IMR-90 (cell line): ENCODE data around the gene STXBP6. TPM values are rescaled to one million over a fixed set of nuclear protein-coding genes. Genes with fewer than 3 reads are reported as not detected.

ENCODE experiments used
- ATAC-seq: fragments of 200-7000 bp; cut with Tn5 transposase; 2 replicates; pipeline ENCODE4 v1.9.1; 2020; ENCODE audit warnings: low read depth, mild to moderate bottlenecking, moderate library complexity
- BruUV-seq: library from RNA; stranded (reverse); fragments of 400-500 nt; replicated peaks from 2 replicates; lab custom pipeline; 2021; lab: Mats Ljungman, UMichigan
- CTCF ChIA-PET: fragments of 300-600 bp; formaldehyde crosslinking; extraction: SDS; loops from one replicate; lab custom pipeline; 2021; ENCODE audit warnings: antibody characterized with exemption; lab: Yijun Ruan, JAX
- POLR2A ChIA-PET: fragments of 300-600 bp; sonication (Branson Sonifier 250); formaldehyde crosslinking; loops from one replicate; lab custom pipeline; 2022; ENCODE audit warnings: antibody characterized with exemption; ENCODE audit not compliant: unreplicated experiment; lab: Charles Lee
- DNase-seq: peaks from one replicate; pipeline ENCODE4 v3.0.0; 2013
- H2AFZ ChIP-seq: replicated peaks from 2 replicates; pipeline ENCODE3; 2013; ENCODE audit warnings: low read length, mild to moderate bottlenecking; ENCODE audit not compliant: poor library complexity
- H2AK5ac ChIP-seq: 2 replicates; pipeline ENCODE4 v1.6.1; 2013; ENCODE audit warnings: low read depth, low read length, inconsistent platforms
- H2AK9ac ChIP-seq: replicated peaks from 2 replicates; pipeline ENCODE3; 2013; ENCODE audit warnings: mild to moderate bottlenecking, low read depth, low read length, moderate library complexity; ENCODE audit not compliant: poor library complexity
- H2BK120ac ChIP-seq: 2 replicates; pipeline ENCODE4 v1.6.1; 2013; ENCODE audit warnings: low read depth, low read length, inconsistent platforms
- H2BK15ac ChIP-seq: 3 replicates; pipeline ENCODE4 v1.6.1; 2013; ENCODE audit warnings: low read depth, low read length, inconsistent platforms
- H2BK20ac ChIP-seq: 2 replicates; pipeline ENCODE4 v1.6.1; 2013; ENCODE audit warnings: low read depth, mild to moderate bottlenecking, inconsistent platforms, low read length, moderate library complexity
- H2BK5ac ChIP-seq: 2 replicates; pipeline ENCODE4 v1.6.1; 2013; ENCODE audit warnings: mild to moderate bottlenecking, low read depth, low read length, inconsistent platforms; ENCODE audit not compliant: poor library complexity, severe bottlenecking
- H3K14ac ChIP-seq: replicated peaks from 2 replicates; pipeline ENCODE4 v1.6.1; 2013; ENCODE audit warnings: low read depth, low read length, inconsistent platforms
- H3K18ac ChIP-seq: 2 replicates; pipeline ENCODE4 v1.6.1; 2013; ENCODE audit warnings: low read depth, low read length, control low read depth
- H3K23ac ChIP-seq: 2 replicates; pipeline ENCODE4 v1.6.1; 2013; ENCODE audit warnings: low read depth, low read length, inconsistent platforms
- H3K27ac ChIP-seq: 2 replicates; pipeline ENCODE4 v1.5.1; 2013; ENCODE audit warnings: mild to moderate bottlenecking, control low read depth, low read length; ENCODE audit not compliant: insufficient read depth
- H3K27me3 ChIP-seq: 2 replicates; pipeline ENCODE4 v1.6.1; 2013; ENCODE audit warnings: low read length; ENCODE audit not compliant: control insufficient read depth, insufficient read depth
- H3K36me3 ChIP-seq: 2 replicates; pipeline ENCODE4 v1.6.1; 2013; ENCODE audit warnings: low read length, mixed read lengths; ENCODE audit not compliant: control insufficient read depth, insufficient read depth
- H3K4ac ChIP-seq: 2 replicates; pipeline ENCODE4 v1.6.1; 2013; ENCODE audit warnings: low read depth, low read length, inconsistent platforms
- H3K4me1 ChIP-seq: 2 replicates; pipeline ENCODE4 v1.6.1; 2013; ENCODE audit warnings: low read length, mixed read lengths; ENCODE audit not compliant: control insufficient read depth, insufficient read depth
- H3K4me2 ChIP-seq: 2 replicates; pipeline ENCODE4 v1.6.1; 2013; ENCODE audit warnings: low read depth, mild to moderate bottlenecking, control low read depth, low read length, moderate library complexity
- H3K4me3 ChIP-seq: 2 replicates; pipeline ENCODE4 v1.5.1; 2013; ENCODE audit warnings: low read depth, mild to moderate bottlenecking, control low read depth, low read length, moderate library complexity; ENCODE audit not compliant: insufficient read depth
- H3K56ac ChIP-seq: 2 replicates; pipeline ENCODE4 v1.6.1; 2013; ENCODE audit warnings: low read length, inconsistent platforms; ENCODE audit not compliant: insufficient read depth; ENCODE audit errors: extremely low read depth
- H3K79me1 ChIP-seq, 2 experiments: 2 replicates each; pipeline ENCODE4 v1.6.1; 2013; ENCODE audit warnings: low read length in 2 of 2, inconsistent platforms in 1 of 2, low read depth in 1 of 2
- H3K9ac ChIP-seq: 2 replicates; pipeline ENCODE4 v1.6.1; 2013; ENCODE audit warnings: low read depth, low read length, control low read depth
- H3K9me1 ChIP-seq: 2 replicates; pipeline ENCODE4 v1.6.1; 2013; ENCODE audit warnings: low read length, inconsistent platforms; ENCODE audit not compliant: insufficient read depth
- H3K9me3 ChIP-seq: 2 replicates; pipeline ENCODE4 v1.6.1; 2013; ENCODE audit warnings: low read length; ENCODE audit not compliant: control insufficient read depth, insufficient read depth
- H4K20me1 ChIP-seq: 2 replicates; pipeline ENCODE4 v1.6.1; 2013; ENCODE audit warnings: low read length, inconsistent platforms; ENCODE audit not compliant: insufficient read depth
- H4K5ac ChIP-seq: 2 replicates; pipeline ENCODE4 v1.6.1; 2013; ENCODE audit warnings: mild to moderate bottlenecking, low read depth, low read length, control low read depth
- H4K8ac ChIP-seq, 2 experiments: 2 replicates each; pipeline ENCODE4 v1.6.1; 2013; ENCODE audit warnings: low read depth in 2 of 2, low read length in 2 of 2, control low read depth in 1 of 2, inconsistent platforms in 1 of 2
- H4K91ac ChIP-seq: 2 replicates; pipeline ENCODE4 v1.6.1; 2013; ENCODE audit warnings: low read depth, low read length, inconsistent platforms; ENCODE audit not compliant: insufficient read depth
- CTCF ChIP-seq: conservative IDR thresholded peaks from 2 replicates; pipeline ENCODE4 v1.5.1; 2012; ENCODE audit warnings: mild to moderate bottlenecking, low read depth, low read length, improper control_type of control experiment
- ELK1 ChIP-seq: fragments of 150-350 bp; IDR thresholded peaks from 2 replicates; pipeline ENCODE4 v1.6.1; 2016; ENCODE audit warnings: low read depth, mild to moderate bottlenecking, low read length, moderate library complexity, borderline replicate concordance
- MAFK ChIP-seq: IDR thresholded peaks from 2 replicates; pipeline ENCODE4 v1.6.1; 2012; ENCODE audit warnings: low read depth, low read length, improper control_type of control experiment
- RCOR1 ChIP-seq: IDR thresholded peaks from 2 replicates; pipeline ENCODE4 v1.6.1; 2012; ENCODE audit warnings: mild to moderate bottlenecking, low read length, improper control_type of control experiment; ENCODE audit not compliant: insufficient replicate concordance
- RFX5 ChIP-seq: IDR thresholded peaks from 2 replicates; pipeline ENCODE4 v1.8.0; 2012; ENCODE audit warnings: low read depth, mild to moderate bottlenecking, low read length, moderate library complexity
- SMC3 ChIP-seq: fragments of 150-350 bp; IDR thresholded peaks from 2 replicates; pipeline ENCODE4 v1.6.1; 2016; ENCODE audit warnings: low read depth, mild to moderate bottlenecking, antibody characterized with exemption, low read length, moderate library complexity
- WGBS, 2 experiments: methylation state at CpG; one replicate each; pipeline versions ENCODE4 v1.1.5 to v1.1.7; 2013; ENCODE audit warnings: missing lambda C conversion rate in 2 of 2; ENCODE audit not compliant: insufficient read length in 1 of 2; ENCODE audit errors: extremely low coverage in 2 of 2; 5-methylcytosine and 5-hydroxymethylcytosine counted together
- dilution Hi-C: fragments of 300-500 bp; cut with HindIII; formaldehyde crosslinking; loops from one replicate; pipeline ENCODE4 v1.14.3; 2018; ENCODE audit warnings: low sequenced_read_pairs; ENCODE audit not compliant: unreplicated experiment
- in situ Hi-C: fragments of 300-500 bp; cut with MboI; formaldehyde crosslinking; loops from 3 replicates; pipeline ENCODE4 v1.14.3; 2019; ENCODE audit warnings: low sequenced_read_pairs, inconsistent platforms, mixed read lengths
- intact Hi-C: fragments of 100-400 bp; cut with micrococcal nuclease; formaldehyde crosslinking; loops from 2 replicates; pipeline ENCODE4 v1.10.0; 2022
- polyA plus RNA-seq, 3 experiments: library from polyadenylated mRNA; depleted of rRNA; stranded (reverse); fragments of >200 nt; gene quantifications; 2 replicates each; pipeline ENCODE4 v1.2.3, GENCODE V29; 2012; ENCODE audit warnings: low replicate concordance in 1 of 3
- total RNA-seq: library from RNA; depleted of rRNA; stranded (reverse); fragments of >200 nt; gene quantifications from 2 replicates; pipeline ENCODE4 v1.2.3, GENCODE V29; 2012

Gene STXBP6
- total and polyA plus RNA-seq, 2 of the 4 experiments (the other 2 are of a cell fraction), result 14.2 to 14.3 TPM

- Histone ChIP-seq H2BK20ac (no peak overlapping the region), H3K9ac (no peak overlapping the region), H2AK5ac (no peak overlapping the region), H4K20me1 (no peaks in the 10 kb centered on the region), H3K4ac (no peak overlapping the region), H2BK120ac (no peak overlapping the region), H4K5ac (no peak overlapping the region), H3K23ac (no peak overlapping the region), H3K4me1 (no peaks in the 10 kb centered on the region), H3K14ac (no peak overlapping the region), H4K91ac (no peak overlapping the region), H3K9me3 (peaks cover 3% of the 10 kb centered on the region; the same call in 1 of the 2 replicates), H2AK9ac (no peak overlapping the region), H3K9me1 (no peaks in the 10 kb centered on the region), H3K4me2 (no peak overlapping the region), H3K27ac (no peak overlapping the region), H2AFZ (no peak overlapping the region), H2BK15ac (no peak overlapping the region), H3K18ac (no peak overlapping the region), H3K36me3 (no peaks in the 10 kb centered on the region), H2BK5ac (no peak overlapping the region), H3K56ac (no peak overlapping the region), H3K79me1 (no peaks in the 10 kb centered on the region), H3K4me3 (no peak overlapping the region), H4K8ac (no peak overlapping the region), H3K27me3 (no peaks in the 10 kb centered on the region)
- in situ Hi-C loops (no loop called here), dilution Hi-C loops (no loop called here), intact Hi-C loops (no loop called here)
- POLR2A ChIA-PET, result no interaction called here
- no TSS peak for BruUV-seq
- ATAC-seq (no peak), DNase-seq (peak; percentile 24)
- TF ChIP-seq CTCF (no peak), RFX5 (no peak), SMC3 (no peak), RCOR1 (no peak), ELK1 (no peak), MAFK (peak; percentile 77)
- CTCF ChIA-PET, result no interaction called here
- WGBS, 2 experiments, result no CpG with 5 or more reads among the region's 3 CpGs
Measured at GRCh38 chr14:24887623-24888304, 162.2 kb downstream of the STXBP6 start.
